ENCODE results near the gene CDPF1. TPM values are rescaled to one million over a fixed set of nuclear protein-coding genes. Genes with fewer than 3 reads are reported as not detected.

CDPF1 gene
- total and polyA plus RNA-seq, 4 experiments from 2014 or later = 10.3 to 31.5 (median 14.2) TPM

DNA sequence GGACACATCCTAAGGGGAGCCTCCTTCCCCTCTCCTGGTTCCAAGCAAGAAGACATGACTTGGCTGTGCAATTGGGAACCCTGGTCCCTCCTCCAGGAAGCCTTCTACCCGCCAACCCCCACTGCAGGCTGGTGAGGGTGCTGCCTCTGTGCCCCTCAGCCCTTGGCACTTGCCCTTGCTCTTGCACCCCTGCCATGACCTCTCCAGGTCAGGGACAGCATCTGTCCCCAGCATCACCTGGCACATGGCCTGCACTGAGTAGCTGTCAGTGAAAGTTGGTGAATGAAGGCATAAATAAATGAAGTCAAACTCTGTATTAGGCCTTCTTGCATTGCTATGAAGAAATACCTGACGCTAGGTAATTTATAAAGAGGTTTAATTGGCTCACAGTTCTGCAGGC, 44.7 kb upstream of the CDPF1 start:
- no peaks in the 10 kb centered on the region for H3K27me3 Mint-ChIP-seq
- H3K9me3 Mint-ChIP-seq = peaks cover 0 to 2% (median 0%) of the 10 kb centered on the region in 8 donors
- H3K27ac Mint-ChIP-seq = peak overlapping the region in 6 of 7 donors; percentile 55 to 87 (median 83)
- intact Hi-C loops (cut with micrococcal nuclease) = loop anchor here (5.0 kb wide), 1 partner anchor 282 kb away; no protein-coding TSS in a partner anchor
- H3K4me1 Mint-ChIP-seq = peaks cover 14 to 26% (median 19%) of the 10 kb centered on the region in 4 donors
- Histone ChIP-seq H3K9me3 (ENCODE audit: control insufficient read depth in 1 of 2, low read length in 2 of 2) (no peaks in the 10 kb centered on the region), H3K36me3 (ENCODE audit: insufficient read depth, low read length) (no peaks in the 10 kb centered on the region), H3K4me3 (ENCODE audit: low read length in 2 of 2) (no peak overlapping the region), H3K27me3 (ENCODE audit: insufficient read depth, low read length) (no peaks in the 10 kb centered on the region), H3K27ac (ENCODE audit: low read depth, low read length) (no peak overlapping the region), H3K4me1 (ENCODE audit: insufficient read depth, low read length) (peaks cover 19% of the 10 kb centered on the region)
- CTCF ChIA-PET (ENCODE audit: partially characterized antibody) = interaction anchor here (0.7 to 2.0 kb wide), 3 partner anchors 18 to 173 kb away, joined by 3 to 22 read pairs (median 4); no protein-coding TSS in a partner anchor
- DNase-seq = no peak
- H3K4me3 Mint-ChIP-seq = peak overlapping the region in 5 of 8 donors; percentile 37 to 90 (median 60)
- POLR2A ChIA-PET (ENCODE audit: partially characterized antibody) = interaction anchor here (2.4 to 2.9 kb wide), 2 partner anchors 27 to 259 kb away, joined by 14 to 18 read pairs; partner anchors contain the start of gene TTC38
- H3K36me3 Mint-ChIP-seq = peaks cover 6 to 10% of the 10 kb centered on the region in 2 donors

DNA sequence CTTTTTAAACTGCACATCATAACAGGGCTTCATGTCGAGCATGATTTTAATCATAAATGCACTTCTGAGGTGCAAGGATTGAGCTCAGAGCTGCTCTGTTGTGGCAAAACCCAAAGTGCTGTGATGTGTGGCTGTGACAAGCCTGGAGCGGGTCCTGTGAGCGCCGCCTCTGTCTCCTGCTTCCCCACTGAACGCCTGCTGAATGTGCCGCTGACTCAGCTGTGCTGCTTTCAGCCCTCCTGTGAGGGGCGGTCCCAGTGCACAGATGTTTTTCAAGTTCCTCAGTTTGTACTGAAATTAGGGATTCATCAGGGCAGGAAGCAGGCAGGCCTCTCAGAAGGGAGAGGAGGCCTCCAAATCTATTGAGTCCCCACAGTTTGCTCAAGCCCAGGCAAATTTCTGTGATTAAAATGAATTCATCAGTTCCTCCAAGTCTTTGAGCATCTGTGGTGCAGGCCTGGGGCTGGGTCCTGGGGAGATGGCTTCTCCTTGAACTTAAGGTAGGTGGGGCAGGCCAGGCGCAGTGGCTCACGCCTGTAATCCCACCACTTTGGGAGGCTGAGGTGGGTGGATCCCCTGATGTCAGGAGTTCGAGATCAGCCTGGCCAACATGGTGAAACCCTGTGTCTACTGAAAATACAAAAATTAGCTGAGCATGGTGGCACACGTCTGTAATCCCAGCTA, 43.6 kb upstream of the CDPF1 start:
- H3K9me3 ChIP-seq (ENCODE audit: control insufficient read depth in 1 of 2, low read length in 2 of 2) = no peaks in the 10 kb centered on the region
- no peaks in the 10 kb centered on the region for H3K36me3 ChIP-seq (ENCODE audit: insufficient read depth, low read length)
- DNase-seq = no peak
- no peak overlapping the region for H3K4me3 ChIP-seq (ENCODE audit: low read length in 2 of 2)
- Mint-ChIP-seq H3K4me1 (peaks cover 14 to 27% (median 19%) of the 10 kb centered on the region in 4 donors), H3K4me3 (no peak overlapping the region), H3K27ac (peak overlapping the region in 4 of 7 donors; percentile 13 to 68 (median 42)), H3K36me3 (peaks cover 6 to 10% of the 10 kb centered on the region in 2 donors), H3K27me3 (no peaks in the 10 kb centered on the region), H3K9me3 (peaks cover 0 to 2% (median 0%) of the 10 kb centered on the region in 8 donors)
- intact Hi-C loops (cut with micrococcal nuclease) = no loop called here
- no peak overlapping the region for H3K27ac ChIP-seq (ENCODE audit: low read depth, low read length)
- POLR2A ChIA-PET (ENCODE audit: partially characterized antibody) = no interaction called here
- H3K4me1 ChIP-seq (ENCODE audit: insufficient read depth, low read length) = peaks cover 21% of the 10 kb centered on the region
- no peaks in the 10 kb centered on the region for H3K27me3 ChIP-seq (ENCODE audit: insufficient read depth, low read length)
- CTCF ChIA-PET (ENCODE audit: partially characterized antibody) = interaction anchor here (0.7 kb wide), 1 partner anchor 159 kb away, joined by 3 read pairs; no protein-coding TSS in a partner anchor

GRCh38 chr22:46292732-46293131, 42.6 kb upstream of the CDPF1 start:
- no peak overlapping the region for H3K27ac ChIP-seq (ENCODE audit: low read depth, low read length)
- no peaks in the 10 kb centered on the region for H3K9me3 ChIP-seq (ENCODE audit: control insufficient read depth in 1 of 2, low read length in 2 of 2)
- DNase-seq = no peak
- ChIA-PET CTCF (ENCODE audit: partially characterized antibody) (no interaction called here), POLR2A (ENCODE audit: partially characterized antibody) (no interaction called here)
- peaks cover 0 to 2% (median 0%) of the 10 kb centered on the region in 8 donors for H3K9me3 Mint-ChIP-seq
- peaks cover 15 to 37% (median 25%) of the 10 kb centered on the region in 4 donors for H3K4me1 Mint-ChIP-seq
- no peak overlapping the region for H3K4me3 Mint-ChIP-seq
- H3K4me3 ChIP-seq (ENCODE audit: low read length in 2 of 2) = no peak overlapping the region
- peaks cover 31% of the 10 kb centered on the region for H3K4me1 ChIP-seq (ENCODE audit: insufficient read depth, low read length)
- H3K36me3 ChIP-seq (ENCODE audit: insufficient read depth, low read length) = no peaks in the 10 kb centered on the region
- no peaks in the 10 kb centered on the region for H3K27me3 ChIP-seq (ENCODE audit: insufficient read depth, low read length)
- intact Hi-C loops (cut with micrococcal nuclease) = no loop called here
- H3K27ac Mint-ChIP-seq = peak overlapping the region in 1 of 7 donors; percentile 91
- peaks cover 6 to 10% of the 10 kb centered on the region in 2 donors for H3K36me3 Mint-ChIP-seq
- no peaks in the 10 kb centered on the region for H3K27me3 Mint-ChIP-seq

DNA sequence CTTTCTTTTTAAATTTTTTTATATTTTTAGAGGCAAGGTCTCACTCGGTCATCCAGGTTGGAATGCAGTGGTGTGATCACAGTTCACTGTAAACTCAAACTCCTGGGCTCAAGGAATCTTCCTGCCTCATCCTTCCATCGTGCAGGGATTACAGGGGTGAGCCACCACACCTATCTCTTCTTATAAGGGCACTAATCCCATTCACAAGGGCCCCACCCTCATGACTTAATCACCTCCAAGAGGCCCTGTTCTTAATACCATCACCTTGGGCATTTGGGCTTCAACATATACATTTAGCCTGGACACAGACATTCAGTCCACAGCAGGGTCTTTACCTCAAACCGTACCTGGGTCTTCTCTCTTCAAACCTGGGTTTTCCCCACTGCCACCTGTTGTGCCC, 42.1 kb upstream of the CDPF1 start:
- H3K27me3 Mint-ChIP-seq = no peaks in the 10 kb centered on the region
- H3K27ac ChIP-seq (ENCODE audit: low read depth, low read length) = no peak overlapping the region
- H3K4me1 ChIP-seq (ENCODE audit: insufficient read depth, low read length) = peaks cover 29% of the 10 kb centered on the region
- ChIA-PET CTCF (ENCODE audit: partially characterized antibody) (no interaction called here), POLR2A (ENCODE audit: partially characterized antibody) (no interaction called here)
- intact Hi-C loops (cut with micrococcal nuclease) = no loop called here
- peak overlapping the region in 2 of 7 donors; percentile 41 to 91 for H3K27ac Mint-ChIP-seq
- DNase-seq = no peak
- peaks cover 6 to 12% of the 10 kb centered on the region in 2 donors for H3K36me3 Mint-ChIP-seq
- peaks cover 16 to 37% (median 25%) of the 10 kb centered on the region in 4 donors for H3K4me1 Mint-ChIP-seq
- peaks cover 0 to 2% (median 0%) of the 10 kb centered on the region in 8 donors for H3K9me3 Mint-ChIP-seq
- H3K9me3 ChIP-seq (ENCODE audit: control insufficient read depth in 1 of 2, low read length in 2 of 2) = no peaks in the 10 kb centered on the region
- no peak overlapping the region for H3K4me3 Mint-ChIP-seq
- H3K4me3 ChIP-seq (ENCODE audit: low read length in 2 of 2) = no peak overlapping the region
- no peaks in the 10 kb centered on the region for H3K27me3 ChIP-seq (ENCODE audit: insufficient read depth, low read length)
- no peaks in the 10 kb centered on the region for H3K36me3 ChIP-seq (ENCODE audit: insufficient read depth, low read length)

DNA sequence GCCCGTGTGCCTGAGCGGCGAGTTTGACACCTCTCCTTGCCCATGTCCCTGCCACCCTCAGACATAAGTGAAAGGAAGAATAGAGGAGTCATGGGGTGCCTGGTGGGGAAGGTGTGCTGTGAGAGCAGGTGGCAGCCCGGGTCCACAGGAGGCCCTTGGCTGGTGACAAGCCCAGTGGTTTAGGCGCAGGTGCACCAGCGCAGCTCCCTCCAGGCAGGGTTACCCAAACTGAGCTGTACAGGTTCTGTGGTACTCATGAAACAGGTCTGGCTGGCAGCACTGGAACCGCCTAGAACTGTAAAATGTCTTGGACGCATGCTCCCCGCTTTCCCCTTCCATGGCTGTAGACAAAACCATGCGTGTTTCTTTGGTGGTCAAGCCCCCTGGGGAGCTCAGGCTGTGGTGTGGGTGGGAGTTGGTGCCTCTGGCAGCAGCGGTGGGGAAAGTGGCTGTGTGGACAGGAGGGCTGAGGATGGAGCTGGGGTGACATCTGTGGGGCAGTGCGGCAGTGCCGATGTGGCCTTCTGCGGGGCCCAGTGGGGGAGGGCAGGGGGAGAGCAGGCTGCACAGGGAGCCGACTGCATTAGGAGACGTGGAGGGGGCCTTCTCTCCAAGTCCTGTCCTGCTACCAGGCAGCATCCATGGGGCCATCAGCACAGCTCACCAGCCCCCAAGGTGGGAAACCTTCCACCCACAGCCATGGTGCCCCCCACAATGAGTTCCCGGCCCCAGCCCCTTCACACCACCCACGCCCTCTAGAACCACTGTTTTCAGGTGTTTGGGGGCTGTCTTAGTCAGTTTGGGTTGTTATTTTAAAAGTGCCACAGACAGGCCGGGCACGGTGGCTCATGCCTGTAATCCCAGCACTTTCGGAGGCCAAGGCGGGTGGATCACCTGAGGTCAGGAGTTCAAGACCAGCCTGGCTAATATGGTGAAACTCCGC, 41.0 kb upstream of the CDPF1 start:
- Mint-ChIP-seq H3K4me1 (peaks cover 12 to 31% (median 19%) of the 10 kb centered on the region in 4 donors), H3K9me3 (peaks cover 0 to 2% (median 0%) of the 10 kb centered on the region in 8 donors), H3K27ac (peak overlapping the region in 1 of 7 donors; percentile 48), H3K4me3 (no peak overlapping the region), H3K27me3 (no peaks in the 10 kb centered on the region), H3K36me3 (peaks cover 6 to 8% of the 10 kb centered on the region in 2 donors)
- CTCF ChIA-PET (ENCODE audit: partially characterized antibody) = interaction anchor here (0.6 kb wide), 1 partner anchor 138 kb away, joined by 3 read pairs; no protein-coding TSS in a partner anchor
- POLR2A ChIA-PET (ENCODE audit: partially characterized antibody) = no interaction called here
- H3K27me3 ChIP-seq (ENCODE audit: insufficient read depth, low read length) = no peaks in the 10 kb centered on the region
- no peaks in the 10 kb centered on the region for H3K36me3 ChIP-seq (ENCODE audit: insufficient read depth, low read length)
- intact Hi-C loops (cut with micrococcal nuclease) = no loop called here
- no peak for DNase-seq
- H3K4me3 ChIP-seq (ENCODE audit: low read length in 2 of 2) = no peak overlapping the region
- H3K27ac ChIP-seq (ENCODE audit: low read depth, low read length) = no peak overlapping the region
- H3K9me3 ChIP-seq (ENCODE audit: control insufficient read depth in 1 of 2, low read length in 2 of 2) = no peaks in the 10 kb centered on the region
- H3K4me1 ChIP-seq (ENCODE audit: insufficient read depth, low read length) = peaks cover 24% of the 10 kb centered on the region

GRCh38 chr22:46290121-46290842, 40.2 kb upstream of the CDPF1 start:
- H3K4me1 ChIP-seq (ENCODE audit: insufficient read depth, low read length) = peaks cover 16% of the 10 kb centered on the region
- CTCF ChIA-PET (ENCODE audit: partially characterized antibody) = interaction anchor here (0.6 kb wide), 1 partner anchor 137 kb away, joined by 3 read pairs; no protein-coding TSS in a partner anchor
- no peak overlapping the region for H3K4me3 ChIP-seq (ENCODE audit: low read length in 2 of 2)
- no peaks in the 10 kb centered on the region for H3K9me3 ChIP-seq (ENCODE audit: control insufficient read depth in 1 of 2, low read length in 2 of 2)
- H3K4me1 Mint-ChIP-seq = peaks cover 7 to 23% (median 14%) of the 10 kb centered on the region in 4 donors
- peak overlapping the region in 3 of 7 donors; percentile 35 to 64 (median 48) for H3K27ac Mint-ChIP-seq
- DNase-seq = no peak
- peak overlapping the region in 1 of 8 donors; percentile 39 for H3K4me3 Mint-ChIP-seq
- peaks cover 0 to 2% (median 0%) of the 10 kb centered on the region in 8 donors for H3K9me3 Mint-ChIP-seq
- peaks cover 6 to 10% of the 10 kb centered on the region in 2 donors for H3K36me3 Mint-ChIP-seq
- no peaks in the 10 kb centered on the region for H3K36me3 ChIP-seq (ENCODE audit: insufficient read depth, low read length)
- H3K27me3 ChIP-seq (ENCODE audit: insufficient read depth, low read length) = no peaks in the 10 kb centered on the region
- H3K27me3 Mint-ChIP-seq = no peaks in the 10 kb centered on the region
- intact Hi-C loops (cut with micrococcal nuclease) = no loop called here
- H3K27ac ChIP-seq (ENCODE audit: low read depth, low read length) = no peak overlapping the region
- POLR2A ChIA-PET (ENCODE audit: partially characterized antibody) = interaction anchor here (1.6 kb wide), 1 partner anchor 40 kb away, joined by 4 read pairs; the partner anchor contains the start of gene CDPF1

All from CD4-positive, alpha-beta memory T cell (primary cell).